Peyer's patch (tissue), 4 donors: ENCODE data around the gene CFAP119. TPM values are rescaled to one million over a fixed set of nuclear protein-coding genes. Genes with fewer than 3 reads are reported as not detected.

ENCODE experiments used
- DNase-seq, 3 donors: peaks; one replicate each; pipeline ENCODE4 v3.0.0-alpha.2; 2017 to 2019
- H3K27ac ChIP-seq, 4 donors: fragments of 200-600 bp; sonication (generic); one replicate each; pipeline ENCODE4 v1.5.1; 2016 to 2019
- H3K27me3 ChIP-seq, 2 donors: fragments of 200-600 bp; sonication (generic); one replicate each; pipeline ENCODE4 v1.5.1; 2019
- H3K36me3 ChIP-seq, 3 donors: fragments of 200-600 bp; sonication (generic); one replicate each; pipeline ENCODE4 v1.5.1; 2016 to 2019
- H3K4me1 ChIP-seq, 4 donors: fragments of 200-600 bp; sonication (generic); one replicate each; pipeline ENCODE4 v1.5.1; 2016 to 2019
- H3K4me3 ChIP-seq, 4 donors: fragments of 200-600 bp; sonication (generic); 1 replicate in 3 of 4; 2 replicates in 1 of 4; pipeline ENCODE4 v1.5.1; 2016 to 2019; ENCODE audit warnings: mild to moderate bottlenecking in 1 of 4
- H3K9me3 ChIP-seq, 4 donors: fragments of 200-600 bp; sonication (generic); one replicate each; pipeline ENCODE4 v1.5.1; 2016 to 2019; ENCODE audit warnings: mild to moderate bottlenecking in 1 of 4
- POLR2A ChIP-seq, 2 donors: fragments of 450-650 bp; IDR thresholded peaks; one replicate each; pipeline ENCODE4 v1.5.1; 2017; ENCODE audit warnings: antibody characterized with exemption in 2 of 2, mild to moderate bottlenecking in 2 of 2, moderate library complexity in 2 of 2
- small RNA-seq, 2 donors: library from RNA; depleted of rRNA; stranded (forward); fragments of <200 nt; gene quantifications; one replicate each; pipeline ENCODE3, GENCODE V24; 2016
- total RNA-seq, 4 donors: library from RNA; depleted of rRNA; stranded (reverse); fragments of >200 nt; gene quantifications; one replicate each; pipeline ENCODE4 v1.1.0, GENCODE V29; 2016
- TF ChIP-seq, protein P1 (sequence below), 6 experiments: fragments of 450-650 bp in 4 of 6; fragments of 200-600 bp in 2 of 6; sonication (generic) in 1 of 6; IDR thresholded peaks; one replicate each; pipeline ENCODE4 v1.5.1; 2017 to 2019; ENCODE audit warnings: antibody characterized with exemption in 6 of 6, mild to moderate bottlenecking in 3 of 6, moderate library complexity in 1 of 6

CFAP119 gene
- total RNA-seq, 4 donors from 2014 or later: 2.9 to 17.3 (median 4.2) TPM

DNA sequence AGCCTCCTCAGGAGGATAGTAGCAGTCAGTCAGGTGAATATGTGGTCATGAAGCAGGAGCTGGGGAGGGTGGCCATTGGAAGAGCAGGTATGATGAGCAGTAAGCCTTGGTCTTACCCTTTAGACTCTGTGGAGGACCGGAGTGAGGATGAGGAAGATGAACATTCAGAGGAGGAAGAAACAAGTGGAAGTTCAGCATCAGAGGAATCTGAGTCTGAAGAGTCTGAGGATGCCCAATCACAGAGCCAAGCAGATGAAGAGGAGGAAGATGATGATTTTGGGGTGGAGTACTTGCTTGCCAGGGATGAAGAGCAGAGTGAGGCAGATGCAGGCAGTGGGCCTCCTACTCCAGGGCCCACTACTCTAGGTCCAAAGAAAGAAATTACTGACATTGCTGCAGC lies 50.1 kb downstream of the CFAP119 start:
- no peak for TF ChIP-seq POLR2A (IDR thresholded peaks at IDR 0.05)
- TF ChIP-seq, protein P1, sequence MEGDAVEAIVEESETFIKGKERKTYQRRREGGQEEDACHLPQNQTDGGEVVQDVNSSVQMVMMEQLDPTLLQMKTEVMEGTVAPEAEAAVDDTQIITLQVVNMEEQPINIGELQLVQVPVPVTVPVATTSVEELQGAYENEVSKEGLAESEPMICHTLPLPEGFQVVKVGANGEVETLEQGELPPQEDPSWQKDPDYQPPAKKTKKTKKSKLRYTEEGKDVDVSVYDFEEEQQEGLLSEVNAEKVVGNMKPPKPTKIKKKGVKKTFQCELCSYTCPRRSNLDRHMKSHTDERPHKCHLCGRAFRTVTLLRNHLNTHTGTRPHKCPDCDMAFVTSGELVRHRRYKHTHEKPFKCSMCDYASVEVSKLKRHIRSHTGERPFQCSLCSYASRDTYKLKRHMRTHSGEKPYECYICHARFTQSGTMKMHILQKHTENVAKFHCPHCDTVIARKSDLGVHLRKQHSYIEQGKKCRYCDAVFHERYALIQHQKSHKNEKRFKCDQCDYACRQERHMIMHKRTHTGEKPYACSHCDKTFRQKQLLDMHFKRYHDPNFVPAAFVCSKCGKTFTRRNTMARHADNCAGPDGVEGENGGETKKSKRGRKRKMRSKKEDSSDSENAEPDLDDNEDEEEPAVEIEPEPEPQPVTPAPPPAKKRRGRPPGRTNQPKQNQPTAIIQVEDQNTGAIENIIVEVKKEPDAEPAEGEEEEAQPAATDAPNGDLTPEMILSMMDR (IDR thresholded peaks at IDR 0.05): no peak
- H3K4me1 ChIP-seq: no peaks in the 10 kb centered on the region
- peaks cover 0 to 100% (median 0%) of the 10 kb centered on the region in 3 donors for H3K36me3 ChIP-seq
- no peak for DNase-seq
- H3K27me3 ChIP-seq: no peaks in the 10 kb centered on the region
- no peak overlapping the region for H3K27ac ChIP-seq
- no peaks in the 10 kb centered on the region for H3K9me3 ChIP-seq
- H3K4me3 ChIP-seq: no peak overlapping the region

DNA sequence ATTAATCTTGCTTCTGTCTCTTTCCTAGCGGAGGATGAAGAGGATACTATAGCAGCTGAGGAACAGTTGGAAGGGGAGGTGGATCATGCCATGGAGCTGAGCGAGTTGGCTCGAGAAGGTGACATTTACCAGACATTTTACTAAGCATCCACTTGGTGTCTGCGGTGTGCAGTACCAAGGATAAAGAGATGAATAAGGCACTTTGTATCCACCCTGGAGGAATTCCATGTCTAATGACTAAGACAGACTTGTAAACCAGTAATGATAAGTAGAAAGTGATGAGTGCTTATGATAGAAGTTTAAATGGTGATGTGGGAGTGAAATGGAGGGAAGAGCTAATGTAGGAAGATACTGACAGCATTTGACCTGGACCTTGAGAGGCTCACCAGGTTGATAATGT lies 50.9 kb downstream of the CFAP119 start:
- Histone ChIP-seq H3K9me3 (no peaks in the 10 kb centered on the region), H3K4me1 (no peaks in the 10 kb centered on the region), H3K27ac (no peak overlapping the region), H3K36me3 (peaks cover 0 to 100% (median 0%) of the 10 kb centered on the region in 3 donors), H3K27me3 (no peaks in the 10 kb centered on the region), H3K4me3 (no peak overlapping the region)
- TF ChIP-seq POLR2A (IDR thresholded peaks at IDR 0.05): no peak
- TF ChIP-seq, protein P1 (IDR thresholded peaks at IDR 0.05): no peak
- no peak for DNase-seq

Small RNAs within 50 kb of the gene (small RNA-seq; reads per million reads assigned to genes)
- 0.64 to 1.2 reads per million in 2 donors for gene SNORA30

Other genes with a start within 250 kb of the CFAP119 start
- 10 to 100 TPM; 19.8 to 64.8 (median 54.1) TPM for gene ZNF768, start 235.5 kb downstream of the CFAP119 start, total RNA-seq
- gene ZNF747, start 227.2 kb downstream of the CFAP119 start, total RNA-seq: 10 to 100 TPM; 12.4 to 22.8 (median 19.1) TPM
- 10 to 100 TPM in 3 of 4 donors, 1 to 10 TPM in 1; 5.8 to 22.5 (median 19.8) TPM for gene ZNF764, start 203.7 kb downstream of the CFAP119 start, total RNA-seq
- 10 to 100 TPM; 38.6 to 53.3 (median 41.1) TPM for gene ZNF688, start 190.3 kb downstream of the CFAP119 start, total RNA-seq
- gene ZNF785, start 176.4 kb downstream of the CFAP119 start, total RNA-seq: 10 to 100 TPM; 13.7 to 55.0 (median 29.3) TPM
- 10 to 100 TPM in 2 of 4 donors, 1 to 10 TPM in 2; 7.5 to 12.5 (median 9.9) TPM for gene ZNF689, start 151.7 kb downstream of the CFAP119 start, total RNA-seq
- 100 to 1,000 TPM in 1 of 4 donors, 10 to 100 TPM in 3; 45.5 to 107 (median 65.0) TPM for gene PRR14, start 111.1 kb downstream of the CFAP119 start, total RNA-seq
- gene FBRS, start 103.6 kb downstream of the CFAP119 start, total RNA-seq: 100 to 1,000 TPM in 1 of 4 donors, 10 to 100 TPM in 3; 51.2 to 167 (median 72.2) TPM
- 100 to 1,000 TPM in 1 of 4 donors, 10 to 100 TPM in 3; 50.4 to 109 (median 81.8) TPM for gene SRCAP, start 62.9 kb downstream of the CFAP119 start, total RNA-seq
- 10 to 100 TPM; 38.9 to 94.1 (median 57.7) TPM for gene PHKG2, start 13.6 kb downstream of the CFAP119 start, total RNA-seq
- 100 to 1,000 TPM in 1 of 4 donors, 10 to 100 TPM in 3; 45.0 to 115 (median 73.0) TPM for gene RNF40, start 260 bp upstream of the CFAP119 start, total RNA-seq
- gene ZNF629, start 25.1 kb upstream of the CFAP119 start, total RNA-seq: 10 to 100 TPM; 10.9 to 28.7 (median 19.0) TPM
- 10 to 100 TPM; 12.1 to 23.9 (median 17.8) TPM for gene BCL7C, start 132.0 kb upstream of the CFAP119 start, total RNA-seq
- gene CTF1, start 134.6 kb upstream of the CFAP119 start, total RNA-seq: 1 to 10 TPM in 1 of 4 donors, not detected in 3; 1.2 TPM
- 10 to 100 TPM; 25.0 to 51.2 (median 47.9) TPM for gene FBXL19, start 161.5 kb upstream of the CFAP119 start, total RNA-seq
- 10 to 100 TPM; 10.7 to 25.0 (median 20.3) TPM for gene ORAI3, start 187.0 kb upstream of the CFAP119 start, total RNA-seq
- 10 to 100 TPM in 3 of 4 donors, 1 to 10 TPM in 1; 10.0 to 22.0 (median 16.5) TPM for gene SETD1A, start 195.7 kb upstream of the CFAP119 start, total RNA-seq
- 10 to 100 TPM; 38.8 to 59.1 (median 52.2) TPM for gene HSD3B7, start 223.1 kb upstream of the CFAP119 start, total RNA-seq
- gene STX1B, start 248.6 kb upstream of the CFAP119 start, total RNA-seq: 1 to 10 TPM in 2 of 4 donors, under 1 TPM in 1, not detected in 1; 0.18 to 1.3 (median 1.0) TPM